SKM-1 (cell line): ENCODE data around the gene ADGRV1.
"Not testable (repeated sequence)": the region's sequence is repeated elsewhere in the genome, so short reads cannot be mapped to it uniquely, and the experiment has no call there.

ENCODE experiments used
- DNase-seq: peaks from one replicate; lab custom pipeline; 2025; ENCODE audit not compliant: unreplicated experiment; lab: John Stamatoyannopoulos, UW

ADGRV1 gene

DNA sequence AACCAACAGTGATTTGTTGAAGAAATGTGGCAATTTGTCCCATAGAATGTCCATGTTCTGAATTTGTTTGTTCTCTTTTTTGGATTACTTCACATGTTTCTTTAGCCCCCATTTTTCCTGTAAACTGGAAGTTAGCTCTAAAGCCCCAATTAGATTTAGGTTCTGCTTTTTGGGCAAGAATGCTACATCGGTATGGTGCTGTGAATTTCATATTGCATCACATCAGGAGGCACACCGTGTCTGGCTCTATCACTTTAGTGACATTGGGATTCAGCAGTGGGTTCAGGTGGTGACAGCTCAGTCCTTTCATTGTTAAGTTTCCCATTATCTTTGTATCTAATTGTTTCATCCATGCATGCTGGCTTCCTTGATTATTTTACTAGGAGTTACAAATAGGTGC is 27.9 kb downstream of the ADGRV1 start:
- DNase-seq, result no peak

DNA sequence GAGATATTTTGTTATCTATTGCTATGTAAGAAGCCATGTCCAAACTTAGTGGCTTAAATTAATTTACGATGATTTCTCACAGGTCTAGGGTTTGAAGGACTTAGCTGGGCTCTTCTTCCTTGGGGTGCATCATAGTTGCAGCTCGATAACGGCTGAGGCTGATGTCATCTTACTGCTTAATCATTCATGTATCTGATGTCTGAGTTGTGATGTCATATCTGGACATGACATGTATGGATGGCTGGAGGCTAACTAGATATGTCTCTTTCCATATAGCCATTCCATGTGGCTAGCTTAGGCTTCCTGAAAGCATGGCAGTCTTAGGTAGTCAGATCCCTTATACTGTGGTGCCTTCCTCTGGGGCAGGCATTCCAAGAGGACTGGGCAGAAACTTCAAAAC is 31.6 kb downstream of the ADGRV1 start:
- DNase-seq, result no peak

DNA sequence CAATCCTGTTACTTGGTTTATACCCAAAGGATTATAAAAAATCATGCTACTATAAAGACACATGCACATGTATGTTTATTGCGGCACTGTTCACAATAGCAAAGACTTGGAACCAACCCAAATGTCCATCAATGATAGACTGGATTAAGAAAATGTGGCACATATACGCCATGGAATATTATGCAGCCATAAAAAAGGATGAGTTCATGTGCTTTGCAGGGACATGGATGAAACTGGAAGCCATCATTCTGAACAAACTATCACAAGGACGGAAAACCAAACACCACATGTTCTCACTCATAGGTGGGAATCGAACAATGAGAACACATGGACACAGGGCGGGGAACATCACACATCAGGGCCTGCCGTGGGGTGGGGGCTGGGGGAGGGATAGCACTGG is 34.5 kb downstream of the ADGRV1 start:
- DNase-seq, result not testable (repeated sequence)

DNA sequence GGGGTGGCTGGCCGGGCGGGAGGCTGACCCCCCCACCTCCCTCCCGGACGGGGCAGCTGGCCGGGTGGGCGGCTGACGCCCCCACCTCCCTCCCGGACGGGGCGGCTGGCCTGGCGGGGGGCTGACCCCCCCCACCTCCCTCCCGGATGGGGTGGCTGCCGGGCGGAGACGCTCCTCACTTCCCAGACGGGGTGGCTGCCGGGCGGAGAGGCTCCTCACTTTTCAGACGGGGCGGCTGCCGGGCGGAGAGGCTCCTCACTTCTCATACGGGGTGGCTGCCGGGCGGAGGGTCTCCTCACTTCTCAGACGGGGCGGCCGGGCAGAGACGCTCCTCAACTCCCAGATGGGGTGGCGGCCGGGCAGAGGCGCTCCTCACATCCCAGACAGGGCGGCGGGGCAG is 37.2 kb downstream of the ADGRV1 start:
- DNase-seq, result not testable (repeated sequence)

DNA sequence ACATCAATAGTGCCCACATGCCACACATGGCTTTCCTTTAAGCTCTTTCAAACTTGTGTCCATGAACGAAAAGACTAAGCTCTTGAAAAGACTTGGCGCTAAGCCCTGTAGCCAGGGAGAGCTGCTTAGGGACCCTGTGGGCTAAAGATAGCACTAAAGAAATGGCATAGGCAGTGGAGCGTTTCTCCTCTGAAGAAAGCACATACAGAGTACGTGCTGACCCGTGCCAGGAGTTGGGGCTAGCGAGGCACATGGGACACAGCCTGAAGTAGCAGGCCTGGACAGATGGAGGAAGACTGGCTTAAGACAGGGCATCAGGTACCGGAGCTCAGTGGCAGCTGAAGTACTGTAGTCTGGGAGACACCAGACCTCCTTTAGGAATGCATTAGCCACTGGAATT is 39.7 kb downstream of the ADGRV1 start:
- no peak for DNase-seq

DNA sequence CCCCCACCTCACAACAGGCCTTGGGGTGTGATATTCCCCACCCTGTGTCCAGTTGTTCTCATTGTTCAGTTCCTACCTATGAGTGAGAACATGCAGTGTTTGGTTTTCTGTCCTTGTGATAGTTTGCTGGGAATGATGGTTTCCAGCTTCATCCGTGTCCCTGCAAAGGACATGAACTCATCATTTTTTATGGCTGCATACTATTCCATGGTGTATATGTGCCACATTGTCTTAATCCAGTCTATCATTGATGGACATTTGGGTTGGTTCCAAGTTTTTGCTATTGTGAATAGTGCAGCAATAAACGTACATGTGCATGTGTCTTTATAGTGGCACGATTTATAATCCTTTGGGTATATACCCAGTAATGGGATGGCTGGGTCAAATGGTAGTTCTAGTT is 41.7 kb downstream of the ADGRV1 start:
- DNase-seq, result not testable (repeated sequence)

DNA sequence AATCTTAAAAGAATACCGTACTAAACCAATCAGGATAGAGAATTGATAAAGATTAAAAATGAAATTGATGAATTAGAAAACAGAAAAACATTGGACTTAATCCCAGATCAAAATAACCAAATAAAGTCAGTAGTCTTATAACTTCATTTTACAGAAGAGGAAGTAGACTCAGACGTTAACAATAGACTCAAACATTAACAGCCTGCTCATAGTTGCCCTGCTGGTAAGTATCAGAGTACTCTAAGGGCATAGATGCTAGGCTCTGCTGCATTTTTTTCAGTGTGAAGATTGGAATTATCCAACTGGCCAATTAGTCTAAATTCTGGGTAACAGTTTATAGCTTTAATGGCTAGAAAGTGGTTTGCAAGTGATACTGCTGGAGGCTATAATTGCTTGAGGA is 42.9 kb downstream of the ADGRV1 start:
- DNase-seq, result no peak

DNA sequence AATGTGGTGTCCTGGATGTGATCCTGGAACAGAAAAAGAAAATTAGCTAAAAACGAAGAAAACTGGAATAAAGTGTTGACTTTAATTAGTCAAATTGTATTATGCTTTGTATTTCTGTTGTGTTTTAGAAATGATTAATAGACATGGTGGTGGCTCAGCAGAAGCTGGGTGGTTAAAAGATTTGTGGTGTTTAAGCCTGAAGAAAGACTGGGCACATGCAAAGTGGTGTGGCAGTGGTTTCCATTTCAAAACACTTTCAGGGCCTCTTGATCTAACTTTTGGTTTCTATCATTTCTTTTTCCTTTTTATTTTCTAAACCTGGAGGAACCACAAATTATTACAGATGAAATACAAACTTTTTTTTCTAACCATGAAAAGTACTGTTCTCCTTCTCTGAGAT is 44.1 kb downstream of the ADGRV1 start:
- DNase-seq, result no peak

DNA sequence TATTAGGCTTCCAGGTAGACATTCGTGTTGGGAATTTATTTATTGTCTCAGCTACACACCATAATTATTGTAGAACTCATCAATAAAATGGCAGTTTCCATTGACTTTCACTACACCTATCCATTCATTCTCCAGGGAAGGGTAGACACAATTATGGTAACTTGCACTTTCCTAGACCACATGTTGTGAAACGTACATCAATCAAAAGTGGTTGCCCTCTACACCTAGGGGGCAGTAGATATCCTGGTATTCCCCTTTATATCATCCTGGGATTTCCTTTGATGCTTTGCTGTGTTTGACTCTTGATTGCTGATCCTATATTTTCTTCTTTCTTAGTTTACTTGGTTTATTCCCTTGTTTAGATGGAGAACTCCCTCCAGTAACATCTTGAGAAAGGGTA is 47.9 kb downstream of the ADGRV1 start:
- DNase-seq, result no peak

DNA sequence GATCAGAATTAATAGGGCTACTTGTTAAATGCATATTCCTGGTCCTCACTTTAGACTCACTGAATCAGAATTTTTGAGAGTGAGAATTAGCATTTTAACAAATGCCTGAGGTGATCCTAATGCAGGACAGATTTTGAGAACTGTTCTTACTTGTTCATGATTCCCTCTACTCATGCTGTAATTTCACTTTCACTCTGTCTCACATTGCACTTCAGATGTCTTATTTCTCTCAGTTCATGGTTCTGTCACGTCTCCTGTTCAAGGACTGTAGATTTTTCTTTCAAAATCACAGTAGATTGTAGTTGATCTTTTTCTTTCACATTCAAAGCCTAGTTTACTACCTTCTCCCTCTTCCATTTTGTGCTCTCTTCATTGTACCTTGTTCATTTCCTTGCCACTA is 54.3 kb downstream of the ADGRV1 start:
- no peak for DNase-seq

DNA sequence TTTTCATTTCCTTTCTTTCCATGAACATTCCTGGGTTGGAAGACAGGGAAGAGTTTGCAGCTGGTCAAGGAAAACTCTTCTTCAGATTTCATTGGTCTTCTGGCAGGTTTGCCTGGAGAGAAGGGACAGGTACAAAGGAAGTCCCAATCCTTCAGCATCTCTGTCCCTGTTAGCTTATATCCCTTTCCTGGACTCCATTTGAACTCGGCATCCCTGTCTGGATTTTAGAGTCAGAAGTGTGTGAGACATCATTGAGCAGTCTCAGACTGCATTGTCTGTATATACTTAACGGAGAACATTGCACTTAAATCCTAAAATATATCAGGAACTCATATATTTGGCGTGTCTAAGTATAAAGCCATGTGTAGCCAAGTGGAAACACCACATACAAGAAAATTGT is 54.9 kb downstream of the ADGRV1 start:
- no peak for DNase-seq

DNA sequence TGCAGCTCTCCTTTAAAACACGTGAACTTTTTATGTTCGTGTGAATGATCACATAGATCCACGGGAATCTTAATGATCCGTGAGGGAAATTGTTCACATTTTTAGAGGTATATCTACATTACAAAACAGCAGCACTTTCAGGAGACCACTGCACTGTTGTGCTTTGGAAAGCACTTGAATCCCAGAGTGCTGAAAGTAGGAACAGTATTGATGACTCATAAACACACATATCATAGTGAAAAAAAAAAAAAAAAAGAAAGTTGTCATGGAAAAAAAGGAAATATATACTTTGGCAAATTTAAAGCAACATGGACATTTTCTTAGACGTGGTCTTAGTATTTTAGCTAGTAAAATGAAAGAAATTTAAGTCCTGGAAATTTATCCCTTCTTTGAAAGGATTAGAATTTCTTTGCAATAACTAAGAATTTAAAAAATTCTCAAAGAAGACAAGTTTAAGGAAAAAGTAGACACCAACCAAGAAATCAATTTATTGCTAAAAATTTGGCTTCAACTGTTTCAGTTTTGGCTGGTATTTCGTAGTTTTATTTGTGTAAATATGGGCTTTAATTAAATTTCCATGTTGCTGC is 55.4 kb downstream of the ADGRV1 start:
- DNase-seq, result no peak

DNA sequence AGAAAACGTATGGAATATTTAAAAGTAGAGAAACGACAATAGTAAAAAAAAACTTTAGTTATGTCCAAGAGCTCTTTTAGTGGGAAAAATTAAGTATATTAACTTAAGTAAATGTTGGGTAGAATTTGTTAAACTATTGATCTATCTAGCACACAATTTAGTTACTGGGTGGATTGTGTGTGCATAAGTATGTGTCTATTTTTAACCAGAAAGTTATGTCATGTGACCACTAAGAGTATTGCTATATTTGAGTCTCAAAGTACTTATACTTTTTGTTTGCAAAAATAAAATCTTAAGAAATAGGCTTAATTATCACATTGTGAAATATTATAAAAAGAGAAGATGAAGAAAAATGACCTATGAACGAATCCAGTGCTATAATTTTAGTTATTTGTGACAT is 56.8 kb downstream of the ADGRV1 start:
- no peak for DNase-seq

DNA sequence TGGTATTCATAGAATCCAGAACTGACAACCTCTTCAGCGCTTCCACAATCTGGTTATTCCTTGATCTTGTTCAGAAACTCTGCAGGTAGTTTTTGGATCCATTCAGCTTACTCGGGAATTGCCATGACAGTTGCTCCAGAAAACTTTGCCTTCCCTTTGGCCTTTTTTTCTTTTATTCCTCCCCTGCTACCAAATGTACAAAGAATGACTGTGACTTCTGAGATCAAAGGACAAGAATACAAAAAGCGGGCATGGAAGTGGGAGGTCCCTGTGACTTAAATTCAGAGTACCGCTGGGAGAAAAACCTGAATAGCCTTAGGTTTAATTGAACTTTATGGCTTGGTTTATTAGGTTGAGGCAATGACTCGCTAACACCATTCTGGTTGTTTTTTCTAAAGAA is 59.5 kb downstream of the ADGRV1 start:
- DNase-seq, result no peak

DNA sequence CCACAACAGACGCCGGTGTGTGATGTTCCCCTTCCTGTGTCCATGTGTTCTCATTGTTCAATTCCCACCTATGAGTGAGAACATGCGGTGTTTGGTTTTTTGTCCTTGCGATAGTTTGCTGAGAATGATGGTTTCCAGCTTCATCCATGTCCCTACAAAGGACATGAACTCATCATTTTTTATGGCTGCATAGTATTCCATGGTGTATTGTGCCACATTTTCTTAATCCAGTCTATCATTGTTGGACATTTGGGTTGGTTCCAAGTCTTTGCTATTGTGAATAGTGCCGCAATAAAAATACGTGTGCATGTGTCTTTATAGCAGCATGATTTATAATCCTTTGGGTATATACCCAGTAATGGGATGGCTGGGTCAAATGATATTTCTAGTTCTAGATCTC is 61.2 kb downstream of the ADGRV1 start:
- DNase-seq, result not testable (repeated sequence)

DNA sequence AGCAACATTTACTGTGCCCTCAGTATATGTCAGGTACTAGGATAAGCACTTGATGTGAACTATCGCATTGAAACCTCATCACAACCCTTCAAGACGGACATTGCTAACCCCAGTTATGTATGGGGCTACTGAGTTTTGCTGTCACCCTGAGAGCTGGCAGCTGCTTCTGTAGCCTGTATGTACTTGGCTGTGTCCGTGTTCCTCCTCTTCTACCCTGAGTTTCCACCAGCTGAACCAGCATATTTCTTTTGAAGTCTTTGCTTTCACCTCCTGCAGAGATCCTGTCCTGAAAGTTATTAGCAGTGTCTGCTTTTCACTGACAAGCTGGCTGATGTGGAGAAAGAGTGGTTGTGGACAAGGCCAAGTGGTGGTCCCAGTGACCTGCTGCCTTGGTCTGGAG is 63.3 kb downstream of the ADGRV1 start:
- no peak for DNase-seq

DNA sequence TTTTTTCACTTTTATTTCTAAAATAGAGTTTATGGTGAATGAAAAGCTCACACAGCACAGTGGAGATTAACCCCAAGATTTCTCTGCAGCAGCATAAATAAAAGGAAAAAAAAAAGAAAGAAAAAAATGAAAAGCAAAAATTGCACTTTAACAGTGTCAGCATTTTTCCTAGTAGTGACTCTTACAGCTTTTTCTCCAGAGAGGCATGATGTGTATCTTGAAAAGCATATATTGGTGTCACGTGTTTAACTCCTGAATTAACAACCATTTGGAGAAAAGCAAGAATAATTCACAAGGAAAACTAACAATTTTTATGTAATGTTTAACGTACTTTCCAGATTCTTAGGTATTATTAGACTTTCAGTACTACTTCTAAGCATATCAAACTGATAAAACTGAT is 67.9 kb downstream of the ADGRV1 start:
- no peak for DNase-seq

DNA sequence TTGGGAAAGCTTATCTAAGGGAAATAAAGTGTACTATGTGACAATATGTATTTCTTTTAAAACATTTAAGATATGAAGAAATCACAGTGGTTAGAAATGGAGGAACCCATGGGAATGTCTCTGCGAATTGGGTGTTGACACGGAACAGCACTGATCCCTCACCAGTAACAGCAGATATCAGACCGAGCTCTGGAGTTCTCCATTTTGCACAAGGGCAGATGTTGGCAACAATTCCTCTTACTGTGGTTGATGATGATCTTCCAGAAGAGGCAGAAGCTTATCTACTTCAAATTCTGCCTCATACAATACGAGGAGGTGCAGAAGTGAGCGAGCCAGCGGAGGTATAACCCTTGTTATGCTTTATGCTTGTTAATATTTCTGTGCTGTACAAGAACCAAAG is 69.9 kb downstream of the ADGRV1 start:
- DNase-seq, result no peak

DNA sequence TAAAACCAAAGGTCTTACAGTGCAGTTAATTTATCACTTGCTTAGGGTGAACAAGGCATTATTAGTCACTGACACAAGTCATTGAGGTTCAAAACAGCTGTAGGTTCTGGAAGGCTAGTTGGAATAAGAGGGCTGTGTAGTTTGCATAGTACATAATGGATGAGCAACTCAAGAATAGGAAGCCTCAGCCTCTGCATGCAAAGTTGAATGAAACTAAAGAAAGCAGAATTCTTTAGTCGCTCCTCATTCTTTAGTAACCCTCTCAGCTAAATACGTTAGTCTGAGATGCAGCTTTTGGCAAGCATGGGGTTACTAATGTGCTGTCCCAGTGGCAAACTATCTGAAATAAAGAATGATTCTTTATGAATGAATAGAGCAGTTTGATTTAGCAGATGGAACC is 74.2 kb downstream of the ADGRV1 start:
- DNase-seq, result no peak

DNA sequence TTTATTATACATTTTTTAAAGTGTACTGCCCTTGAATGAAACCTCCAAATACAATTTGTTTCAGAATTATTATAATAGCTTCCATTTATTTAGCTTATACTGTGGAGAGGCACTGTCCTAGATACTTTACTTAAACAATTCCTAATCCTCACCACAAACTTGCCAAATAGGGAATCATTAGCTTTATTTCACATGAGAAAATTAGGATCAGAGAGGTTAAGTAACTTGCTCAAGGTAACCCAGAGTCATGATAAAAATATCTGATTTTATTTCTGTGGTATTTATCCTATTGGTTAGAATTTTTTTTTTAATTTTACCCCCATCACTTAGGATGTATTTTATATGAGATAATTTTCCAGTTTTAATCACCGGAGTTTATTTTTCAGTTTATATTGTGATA is 78.4 kb downstream of the ADGRV1 start:
- no peak for DNase-seq

DNA sequence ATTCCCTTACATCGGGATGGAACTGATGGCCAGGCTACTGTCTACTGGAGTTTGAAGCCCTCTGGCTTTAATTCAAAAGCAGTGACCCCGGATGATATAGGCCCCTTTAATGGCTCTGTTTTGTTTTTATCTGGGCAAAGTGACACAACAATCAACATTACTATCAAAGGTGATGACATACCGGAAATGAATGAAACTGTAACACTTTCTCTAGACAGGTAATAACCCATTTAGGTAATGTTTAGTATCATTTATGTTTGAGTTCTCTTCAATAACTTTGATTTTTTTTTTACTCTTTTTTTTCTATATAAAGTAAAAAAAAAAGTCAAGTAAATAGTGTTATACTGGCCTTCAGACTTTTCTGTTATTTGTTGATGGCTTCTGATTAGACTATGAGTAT is 79.1 kb downstream of the ADGRV1 start:
- no peak for DNase-seq

DNA sequence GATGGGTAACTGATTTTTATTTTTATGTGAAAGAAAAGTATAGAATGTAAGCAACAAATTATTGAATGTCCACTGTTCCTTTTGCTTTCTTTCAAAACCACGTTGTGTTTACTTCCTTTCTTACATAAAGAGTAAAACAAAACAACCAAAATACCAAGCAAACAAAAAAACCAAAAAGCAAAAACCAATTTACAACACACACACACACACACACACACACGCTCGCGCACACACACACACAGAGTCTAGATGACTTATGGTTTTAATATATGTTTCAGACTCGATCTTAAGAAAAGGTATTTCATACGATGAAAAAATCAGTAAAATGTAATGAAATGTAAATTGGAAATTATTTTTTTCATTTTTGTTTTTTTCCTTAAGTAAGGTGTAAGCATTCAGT is 80.3 kb downstream of the ADGRV1 start:
- no peak for DNase-seq

DNA sequence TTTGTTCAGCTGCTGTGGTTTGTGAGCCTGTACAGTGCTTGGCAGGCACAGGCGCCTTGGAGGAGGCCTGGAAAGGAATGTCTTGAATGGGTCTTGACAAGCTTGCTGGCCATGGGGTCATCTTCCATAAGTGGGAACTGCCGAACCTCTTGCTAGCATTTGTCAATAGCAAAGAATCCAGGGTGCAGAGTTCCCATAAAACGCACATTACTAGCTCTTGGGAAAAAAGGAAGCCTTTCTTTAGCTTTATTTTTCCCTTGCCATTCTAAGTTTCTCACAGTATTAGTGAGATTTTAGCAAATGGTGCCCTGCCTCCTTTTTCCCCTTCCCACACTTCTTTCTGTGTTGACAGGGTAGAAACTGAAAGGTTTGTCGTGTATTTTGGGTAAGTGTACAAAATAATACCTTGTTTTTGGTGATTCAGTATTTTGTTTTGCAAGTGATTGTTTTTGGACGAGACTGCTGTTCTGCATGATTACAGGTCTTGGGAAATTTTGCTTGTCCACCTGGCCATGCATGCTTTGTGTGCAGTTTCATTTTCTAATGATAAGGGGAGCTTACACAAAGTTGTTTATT is 82.0 kb downstream of the ADGRV1 start:
- no peak for DNase-seq
